ENCODE measurements around the gene ARPP21. TPM values are rescaled to one million over a fixed set of nuclear protein-coding genes. Genes with fewer than 3 reads are reported as not detected.

Gene ARPP21
- total RNA-seq, 1 experiment from 2014 or later: not detected

DNA sequence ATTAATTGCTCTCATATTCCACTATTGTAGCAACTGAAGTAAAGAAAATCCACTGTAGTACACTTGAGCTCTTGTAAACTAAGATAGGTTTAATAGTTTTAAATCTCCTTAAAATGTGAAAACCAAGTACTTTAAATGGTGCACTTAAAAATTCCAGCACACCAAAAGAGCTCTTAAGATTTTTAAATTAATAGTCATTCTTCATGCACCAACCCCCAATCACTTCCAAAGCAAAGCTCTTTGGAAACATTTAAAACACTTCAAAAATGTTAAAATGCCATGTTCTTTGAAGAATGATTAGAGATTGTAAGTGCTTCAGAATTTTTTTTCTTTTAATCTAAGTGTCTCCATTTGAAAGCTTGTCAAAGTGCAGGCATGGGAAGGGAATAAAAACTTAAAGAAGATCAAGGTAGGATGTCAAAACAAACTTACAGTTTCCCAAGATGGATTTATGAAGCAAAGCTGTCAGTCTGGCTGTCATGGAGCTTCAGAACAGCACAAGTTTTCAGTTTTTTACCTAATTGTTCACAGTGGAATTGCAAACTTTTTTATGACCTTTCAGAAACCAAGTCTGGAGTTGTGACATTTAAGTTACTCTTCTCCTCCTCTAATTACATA is 84.3 kb downstream of the ARPP21 start:
- peaks cover 93% of the 10 kb centered on the region for H3K27me3 Mint-ChIP-seq (ENCODE audit: low read depth)
- TF ChIP-seq ZNF138 (CRISPR knock-in tag; conservative IDR thresholded peaks at IDR 0.05) (no peak), HMGA2 (CRISPR knock-in tag; IDR thresholded peaks at IDR 0.05) (no peak), ZNF219 (CRISPR knock-in tag; IDR thresholded peaks at IDR 0.05; ENCODE audit: borderline replicate concordance) (no peak), TCF7 (CRISPR knock-in tag; IDR thresholded peaks at IDR 0.05; ENCODE audit: low read depth) (no peak), SP1 (CRISPR knock-in tag; conservative IDR thresholded peaks at IDR 0.05) (no peak), CREM (CRISPR knock-in tag; IDR thresholded peaks at IDR 0.05) (no peak)
- TF ChIP-seq, protein P1, sequence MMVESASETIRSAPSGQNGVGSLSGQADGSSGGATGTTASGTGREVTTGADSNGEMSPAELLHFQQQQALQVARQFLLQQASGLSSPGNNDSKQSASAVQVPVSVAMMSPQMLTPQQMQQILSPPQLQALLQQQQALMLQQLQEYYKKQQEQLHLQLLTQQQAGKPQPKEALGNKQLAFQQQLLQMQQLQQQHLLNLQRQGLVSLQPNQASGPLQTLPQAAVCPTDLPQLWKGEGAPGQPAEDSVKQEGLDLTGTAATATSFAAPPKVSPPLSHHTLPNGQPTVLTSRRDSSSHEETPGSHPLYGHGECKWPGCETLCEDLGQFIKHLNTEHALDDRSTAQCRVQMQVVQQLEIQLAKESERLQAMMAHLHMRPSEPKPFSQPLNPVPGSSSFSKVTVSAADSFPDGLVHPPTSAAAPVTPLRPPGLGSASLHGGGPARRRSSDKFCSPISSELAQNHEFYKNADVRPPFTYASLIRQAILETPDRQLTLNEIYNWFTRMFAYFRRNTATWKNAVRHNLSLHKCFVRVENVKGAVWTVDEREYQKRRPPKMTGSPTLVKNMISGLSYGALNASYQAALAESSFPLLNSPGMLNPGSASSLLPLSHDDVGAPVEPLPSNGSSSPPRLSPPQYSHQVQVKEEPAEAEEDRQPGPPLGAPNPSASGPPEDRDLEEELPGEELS (CRISPR knock-in tag; IDR thresholded peaks at IDR 0.05): no peak
- H3K36me3 Mint-ChIP-seq: no peaks in the 10 kb centered on the region
- ChIA-PET CTCF (interaction anchor here (0.7 kb wide), 1 partner anchor 185 kb away, joined by 3 read pairs; no protein-coding TSS in a partner anchor), POLR2A (no interaction called here)
- no peak overlapping the region for H3K27ac Mint-ChIP-seq
- no peaks in the 10 kb centered on the region for H3K9me3 Mint-ChIP-seq
- no peak for ATAC-seq
- H3K4me1 Mint-ChIP-seq: 0 out of 2 replicates have a peak, but pooled peaks cover 4% of the 10 kb centered on the region
- no peak for DNase-seq (ENCODE audit: low spot score)
- H3K4me3 Mint-ChIP-seq: no peak overlapping the region

DNA sequence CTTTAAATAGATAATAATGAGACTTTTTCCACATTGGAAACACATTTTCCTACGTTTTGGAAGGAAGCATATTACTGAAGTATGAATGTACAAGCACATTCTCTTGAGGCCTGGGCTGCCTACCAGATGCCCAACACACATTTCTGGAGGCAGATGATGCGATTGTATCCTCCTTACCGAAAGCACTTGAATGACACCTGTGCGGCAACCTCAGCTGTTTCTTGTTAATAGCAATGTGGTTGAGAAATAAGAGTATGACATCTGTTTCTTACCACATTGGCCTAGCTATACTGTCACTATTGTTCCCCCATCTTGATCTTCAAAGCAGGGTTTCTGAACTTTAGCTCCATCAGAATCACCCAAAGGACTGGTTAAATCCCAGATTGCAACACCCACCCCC is 84.8 kb downstream of the ARPP21 start:
- ChIA-PET POLR2A (no interaction called here), CTCF (interaction anchor here (0.7 kb wide), 1 partner anchor 185 kb away, joined by 3 read pairs; no protein-coding TSS in a partner anchor)
- ATAC-seq (no peak), DNase-seq (ENCODE audit: low spot score) (no peak)
- TF ChIP-seq HMGA2 (CRISPR knock-in tag; IDR thresholded peaks at IDR 0.05): no peak
- no peak for TF ChIP-seq EMX1 (CRISPR knock-in tag; IDR thresholded peaks at IDR 0.05)
- TF ChIP-seq MAX (CRISPR knock-in tag; IDR thresholded peaks at IDR 0.05): no peak
- TF ChIP-seq CDX4 (CRISPR knock-in tag; IDR thresholded peaks at IDR 0.05; ENCODE audit: borderline replicate concordance): no peak
- TF ChIP-seq ZNF423 (CRISPR knock-in tag; IDR thresholded peaks at IDR 0.05): no peak
- no peak for TF ChIP-seq ATF1 (CRISPR knock-in tag; IDR thresholded peaks at IDR 0.05)
- TF ChIP-seq USF1 (CRISPR knock-in tag; IDR thresholded peaks at IDR 0.05): no peak
- TF ChIP-seq TCF7 (CRISPR knock-in tag; IDR thresholded peaks at IDR 0.05; ENCODE audit: low read depth): no peak
- no peak for TF ChIP-seq ATF2 (CRISPR knock-in tag; IDR thresholded peaks at IDR 0.05; ENCODE audit: borderline replicate concordance, low read depth)
- no peak for TF ChIP-seq GABPB1 (CRISPR knock-in tag; IDR thresholded peaks at IDR 0.05)
- TF ChIP-seq ZBTB21 (CRISPR knock-in tag; IDR thresholded peaks at IDR 0.05; ENCODE audit: borderline replicate concordance): no peak
- Mint-ChIP-seq H3K9me3 (no peaks in the 10 kb centered on the region), H3K27ac (no peak overlapping the region), H3K4me3 (no peak overlapping the region), H3K27me3 (ENCODE audit: low read depth) (peaks cover 98% of the 10 kb centered on the region), H3K4me1 (0 out of 2 replicates have a peak, but pooled peaks cover 4% of the 10 kb centered on the region), H3K36me3 (no peaks in the 10 kb centered on the region)

GRCh38 chr3:35727179-35727578 is 87.9 kb downstream of the ARPP21 start:
- Mint-ChIP-seq H3K27ac (no peak overlapping the region), H3K9me3 (no peaks in the 10 kb centered on the region), H3K36me3 (no peaks in the 10 kb centered on the region), H3K4me3 (no peak overlapping the region), H3K27me3 (ENCODE audit: low read depth) (peaks cover 90% of the 10 kb centered on the region), H3K4me1 (0 out of 2 replicates have a peak, but pooled peaks cover 4% of the 10 kb centered on the region)
- ChIA-PET POLR2A (no interaction called here), CTCF (no interaction called here)
- ATAC-seq (no peak), DNase-seq (ENCODE audit: low spot score) (no peak)
- no peak for TF ChIP-seq NR3C1 (CRISPR knock-in tag; conservative IDR thresholded peaks at IDR 0.05; ENCODE audit: low read depth)
- TF ChIP-seq, protein P2, sequence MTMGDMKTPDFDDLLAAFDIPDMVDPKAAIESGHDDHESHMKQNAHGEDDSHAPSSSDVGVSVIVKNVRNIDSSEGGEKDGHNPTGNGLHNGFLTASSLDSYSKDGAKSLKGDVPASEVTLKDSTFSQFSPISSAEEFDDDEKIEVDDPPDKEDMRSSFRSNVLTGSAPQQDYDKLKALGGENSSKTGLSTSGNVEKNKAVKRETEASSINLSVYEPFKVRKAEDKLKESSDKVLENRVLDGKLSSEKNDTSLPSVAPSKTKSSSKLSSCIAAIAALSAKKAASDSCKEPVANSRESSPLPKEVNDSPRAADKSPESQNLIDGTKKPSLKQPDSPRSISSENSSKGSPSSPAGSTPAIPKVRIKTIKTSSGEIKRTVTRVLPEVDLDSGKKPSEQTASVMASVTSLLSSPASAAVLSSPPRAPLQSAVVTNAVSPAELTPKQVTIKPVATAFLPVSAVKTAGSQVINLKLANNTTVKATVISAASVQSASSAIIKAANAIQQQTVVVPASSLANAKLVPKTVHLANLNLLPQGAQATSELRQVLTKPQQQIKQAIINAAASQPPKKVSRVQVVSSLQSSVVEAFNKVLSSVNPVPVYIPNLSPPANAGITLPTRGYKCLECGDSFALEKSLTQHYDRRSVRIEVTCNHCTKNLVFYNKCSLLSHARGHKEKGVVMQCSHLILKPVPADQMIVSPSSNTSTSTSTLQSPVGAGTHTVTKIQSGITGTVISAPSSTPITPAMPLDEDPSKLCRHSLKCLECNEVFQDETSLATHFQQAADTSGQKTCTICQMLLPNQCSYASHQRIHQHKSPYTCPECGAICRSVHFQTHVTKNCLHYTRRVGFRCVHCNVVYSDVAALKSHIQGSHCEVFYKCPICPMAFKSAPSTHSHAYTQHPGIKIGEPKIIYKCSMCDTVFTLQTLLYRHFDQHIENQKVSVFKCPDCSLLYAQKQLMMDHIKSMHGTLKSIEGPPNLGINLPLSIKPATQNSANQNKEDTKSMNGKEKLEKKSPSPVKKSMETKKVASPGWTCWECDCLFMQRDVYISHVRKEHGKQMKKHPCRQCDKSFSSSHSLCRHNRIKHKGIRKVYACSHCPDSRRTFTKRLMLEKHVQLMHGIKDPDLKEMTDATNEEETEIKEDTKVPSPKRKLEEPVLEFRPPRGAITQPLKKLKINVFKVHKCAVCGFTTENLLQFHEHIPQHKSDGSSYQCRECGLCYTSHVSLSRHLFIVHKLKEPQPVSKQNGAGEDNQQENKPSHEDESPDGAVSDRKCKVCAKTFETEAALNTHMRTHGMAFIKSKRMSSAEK (CRISPR knock-in tag; IDR thresholded peaks at IDR 0.05; ENCODE audit: borderline replicate concordance): no peak
- TF ChIP-seq MAX (CRISPR knock-in tag; IDR thresholded peaks at IDR 0.05): no peak
- no peak for TF ChIP-seq PREB (CRISPR knock-in tag; IDR thresholded peaks at IDR 0.05; ENCODE audit: borderline replicate concordance)

All from WTC11 (cell line).